ENCODE measurements around the gene ZNF552. TPM values are rescaled to one million over a fixed set of nuclear protein-coding genes. Genes with fewer than 3 reads are reported as not detected.
A peak's percentile ranks its signal among the peaks of the same experiment; 100 is the strongest.

ZNF552 gene
- total RNA-seq, 1 experiment from 2014 or later: 9.2 TPM

- Histone ChIP-seq H4K8ac (replicated peaks; ENCODE audit: insufficient read length, low read depth, low read length) (no peak overlapping the region), H3K4me1 (ENCODE audit: insufficient read depth, low read length) (no peaks in the 10 kb centered on the region), H2BK12ac (ENCODE audit: insufficient read length, low read depth, low read length) (no peak overlapping the region), H2BK5ac (ENCODE audit: insufficient read length, low read length) (no peak overlapping the region), H2BK15ac (ENCODE audit: low read depth, low read length) (no peak overlapping the region), H3K9ac (ENCODE audit: extremely low read depth, insufficient read length, low read length) (no peak overlapping the region), H3K18ac (ENCODE audit: insufficient read length, low read depth, low read length) (no peak overlapping the region), H3K79me1 (ENCODE audit: insufficient read depth, low read depth, low read length, poor library complexity, severe bottlenecking) (peaks cover 3% of the 10 kb centered on the region), H4K20me1 (ENCODE audit: control insufficient read depth, insufficient read depth, insufficient read length) (no peaks in the 10 kb centered on the region), H3K4ac (ENCODE audit: low read depth, low read length) (no peak overlapping the region), H3K27me3 (ENCODE audit: insufficient read depth, low read length) (no peaks in the 10 kb centered on the region), H3K23ac (ENCODE audit: insufficient read length, low read depth, low read length) (no peak overlapping the region), H4K5ac (ENCODE audit: insufficient read length, low read depth, low read length) (no peak overlapping the region), H2BK120ac (ENCODE audit: low read depth, low read length, poor library complexity, severe bottlenecking) (no peak overlapping the region), H2AK5ac (ENCODE audit: insufficient read length, low read length) (no peak overlapping the region), H4K91ac (ENCODE audit: insufficient read length, low read depth, low read length) (no peak overlapping the region), H3K56ac (ENCODE audit: insufficient read length, low read depth, low read length) (no peak overlapping the region), H3K9me3 (ENCODE audit: control insufficient read depth, low read depth, low read length) (no peaks in the 10 kb centered on the region), H3K79me2 (ENCODE audit: insufficient read depth, low read length) (peaks cover 11% of the 10 kb centered on the region; the same call in 1 of the 2 replicates), H2AFZ (ENCODE audit: low read length) (no peak overlapping the region), H3K23me2 (ENCODE audit: insufficient read length, low read depth, low read length, poor library complexity, severe bottlenecking) (peaks cover 11% of the 10 kb centered on the region), H2BK20ac (ENCODE audit: low read depth, low read length, poor library complexity, severe bottlenecking) (no peak overlapping the region), H3K4me2 (ENCODE audit: insufficient read depth, insufficient read length, low read length) (no peak overlapping the region), H3T11ph (ENCODE audit: low read length) (no peak overlapping the region), H3K14ac (ENCODE audit: insufficient read depth, low read length) (no peak overlapping the region), H3K27ac (ENCODE audit: insufficient read length, low read depth, low read length) (no peak overlapping the region)
- TF ChIP-seq CTCF (conservative IDR thresholded peaks at IDR 0.05): no peak
- H3K4me1 Mint-ChIP-seq: peaks cover 29% of the 10 kb centered on the region in 2 experiments
- no CpG with 5 or more reads among the region's 17 CpGs for WGBS (ENCODE audit: extremely low coverage, insufficient read length, low lambda C conversion rate)
- DNase-seq: no peak
- H3K9me3 Mint-ChIP-seq: peaks cover 0 to 2% of the 10 kb centered on the region in 2 experiments; a peak in 1 of 5 replicates
- peak overlapping the region; percentile 96; a peak in 4 of 5 replicates for H3K4me3 Mint-ChIP-seq
- H3K27me3 Mint-ChIP-seq (ENCODE audit: low read depth): no peaks in the 10 kb centered on the region
- peaks cover 9 to 28% (median 21%) of the 10 kb centered on the region in 3 experiments for H3K36me3 Mint-ChIP-seq (ENCODE audit: insufficient read depth in 1 of 3, low read depth in 3 of 3)
- H3K27ac Mint-ChIP-seq: peak overlapping the region; percentile 61 to 92 (median 84); a peak in 4 of 7 replicates
Observed at GRCh38 chr19:57815247-57816075, 748 bp upstream of the ZNF552 start.

All from H9 (cell line).